NB4 (cell line): ENCODE measurements around the gene SRSF3.

ENCODE experiments used
- CTCF ChIP-seq: IDR thresholded peaks from one replicate; pipeline ENCODE4 v1.5.1; 2012; ENCODE audit warnings: low read depth, low read length
- MAX ChIP-seq: IDR thresholded peaks from 2 replicates; pipeline ENCODE4 v1.6.1; 2011; ENCODE audit warnings: low read depth, low read length
- MYC ChIP-seq: IDR thresholded peaks from 2 replicates; pipeline ENCODE4 v1.6.1; 2011; ENCODE audit warnings: low read depth, low read length
- POLR2A ChIP-seq: IDR thresholded peaks from 2 replicates; pipeline ENCODE4 v1.6.1; 2011; ENCODE audit warnings: mild to moderate bottlenecking; ENCODE audit not compliant: insufficient read length; ENCODE audit errors: extremely low read depth

GRCh38 chr6:36636283-36636682 is 42.1 kb downstream of the SRSF3 start:
- no peak for TF ChIP-seq CTCF
- no peak for TF ChIP-seq POLR2A
- TF ChIP-seq MAX: no peak
- no peak for TF ChIP-seq MYC
